ENCODE data around the gene SEMA3B.

GRCh38 chr3:50316657-50317242 is 47.8 kb downstream of the SEMA3B start:
- TF ChIP-seq POLR2A (IDR thresholded peaks at IDR 0.05) (no peak), CTCF (IDR thresholded peaks at IDR 0.05 in 4 of 5, conservative IDR thresholded peaks at IDR 0.05 in 1 of 5) (no peak)
